ENCODE measurements around the gene NR2E1. TPM values are rescaled to one million over a fixed set of nuclear protein-coding genes. Genes with fewer than 3 reads are reported as not detected.

Gene NR2E1
- total RNA-seq, 2 experiments from 2014 or later = not detected

DNA sequence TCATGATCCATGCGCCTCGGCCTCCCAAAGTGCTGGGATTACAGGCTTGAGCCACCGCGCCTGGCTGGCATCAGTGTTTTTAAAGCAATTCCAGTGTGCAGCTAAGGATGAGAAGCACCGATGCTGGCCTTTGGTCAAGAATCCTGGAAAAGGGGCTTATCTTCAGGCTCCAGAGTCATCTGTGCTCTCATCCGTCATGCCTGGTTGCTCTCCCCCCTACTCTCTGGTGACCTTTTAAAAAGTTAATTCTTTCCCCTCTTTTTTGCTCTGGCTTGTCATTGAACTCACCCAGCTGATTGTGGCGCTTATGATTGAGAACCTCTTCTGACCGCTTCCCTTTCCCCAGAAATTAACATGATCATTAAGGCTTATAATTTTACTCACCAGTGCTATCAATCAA lies 28.7 kb downstream of the NR2E1 start:
- ChIA-PET CTCF (no interaction called here), POLR2A (no interaction called here)

DNA sequence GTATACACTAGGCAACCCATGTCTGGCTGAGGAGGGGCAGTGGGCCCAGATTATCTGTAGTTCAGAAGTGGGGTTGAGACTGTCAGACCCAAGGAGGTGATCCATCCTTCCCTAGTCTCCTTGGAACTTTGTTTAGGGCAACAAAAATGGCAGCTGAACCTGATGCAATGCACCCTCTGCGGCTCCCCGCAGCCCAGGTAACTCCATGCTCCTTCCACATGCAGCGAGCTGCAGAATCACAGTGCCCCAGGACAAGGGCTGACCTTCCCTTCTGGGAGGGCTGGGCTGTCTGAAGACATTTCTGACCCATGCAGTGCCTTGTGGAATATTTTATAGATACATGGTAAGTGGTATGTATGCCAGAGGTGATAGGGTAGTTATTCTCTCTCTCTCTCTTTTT lies 29.4 kb downstream of the NR2E1 start:
- ChIA-PET CTCF (no interaction called here), POLR2A (no interaction called here)

DNA sequence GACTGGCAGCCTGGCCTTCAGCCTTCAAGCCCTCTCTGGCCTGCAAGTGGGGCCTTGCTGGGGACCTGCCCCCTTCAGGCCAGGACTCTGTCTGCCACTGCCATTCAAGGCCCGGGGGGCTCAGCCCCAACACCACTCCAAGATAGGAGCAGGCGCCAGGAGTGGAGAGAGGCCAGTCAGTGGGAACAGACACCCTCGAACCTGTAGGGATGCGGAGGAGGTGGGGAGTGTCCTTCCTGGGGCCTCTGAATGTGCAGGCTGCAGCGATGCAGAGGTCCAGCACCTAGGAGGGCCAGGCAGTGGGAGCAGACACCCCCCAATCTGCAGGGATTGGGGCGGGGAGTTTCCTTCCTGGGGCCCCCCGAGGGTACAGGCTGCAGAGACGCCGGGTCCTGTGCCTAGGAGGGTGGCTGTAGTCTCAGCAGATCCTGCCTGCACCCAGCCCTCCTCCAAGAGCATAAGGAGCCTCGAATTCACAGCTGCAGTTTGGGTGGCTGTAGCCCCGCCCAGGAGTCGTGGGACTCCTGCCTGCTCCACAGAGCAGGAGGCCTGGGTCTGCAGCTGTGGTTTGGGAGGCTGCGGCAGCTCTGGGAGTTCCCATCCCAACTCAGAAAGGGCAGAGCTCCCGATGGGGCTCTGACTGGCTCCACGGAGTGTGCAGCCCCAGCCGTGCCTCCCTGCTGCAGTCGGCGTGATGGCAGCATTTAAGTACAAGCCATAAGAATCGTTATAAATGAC lies 33.1 kb downstream of the NR2E1 start:
- POLR2A ChIA-PET = no interaction called here
- CTCF ChIA-PET = no interaction called here

DNA sequence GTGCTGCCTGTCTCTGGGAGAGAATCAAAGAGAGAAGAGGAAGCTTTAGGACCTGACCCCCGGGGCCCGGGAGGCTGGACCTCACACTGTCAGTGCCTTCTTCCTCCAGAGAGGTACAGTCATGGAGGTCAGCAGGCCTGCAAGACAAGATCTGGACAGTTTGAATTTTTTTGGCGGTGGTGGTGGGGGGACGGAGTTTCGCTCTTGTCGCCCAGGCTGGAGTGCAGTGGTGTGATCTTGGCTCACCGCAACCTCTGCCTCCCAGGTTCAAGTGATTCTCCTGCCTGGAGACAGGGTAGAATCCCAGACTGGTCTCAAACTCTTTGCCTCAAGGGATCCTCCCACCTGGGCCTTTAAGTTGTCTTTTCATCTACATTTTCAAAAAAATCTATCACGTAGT lies 34.4 kb downstream of the NR2E1 start:
- ChIA-PET CTCF (no interaction called here), POLR2A (no interaction called here)

DNA sequence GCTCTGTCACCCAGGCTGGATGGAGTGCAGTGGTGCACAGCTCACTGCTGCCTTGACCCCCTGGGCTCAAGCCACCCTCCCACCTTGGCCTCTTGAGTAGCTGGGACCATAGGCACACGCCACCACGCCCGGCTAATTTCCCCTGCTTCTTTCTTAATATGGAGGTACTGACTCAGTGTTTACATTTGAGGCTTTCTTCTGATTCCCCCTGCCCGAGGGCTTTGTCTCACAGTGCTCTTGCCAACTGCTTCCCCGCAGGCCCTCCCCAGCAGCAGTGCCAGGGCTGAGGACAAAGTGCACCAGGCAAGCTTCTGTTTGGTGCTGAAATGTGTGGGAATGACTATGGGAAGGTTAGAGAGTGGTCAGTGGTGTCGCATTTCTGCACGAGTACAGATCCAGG lies 34.8 kb downstream of the NR2E1 start:
- ChIA-PET CTCF (no interaction called here), POLR2A (no interaction called here)

DNA sequence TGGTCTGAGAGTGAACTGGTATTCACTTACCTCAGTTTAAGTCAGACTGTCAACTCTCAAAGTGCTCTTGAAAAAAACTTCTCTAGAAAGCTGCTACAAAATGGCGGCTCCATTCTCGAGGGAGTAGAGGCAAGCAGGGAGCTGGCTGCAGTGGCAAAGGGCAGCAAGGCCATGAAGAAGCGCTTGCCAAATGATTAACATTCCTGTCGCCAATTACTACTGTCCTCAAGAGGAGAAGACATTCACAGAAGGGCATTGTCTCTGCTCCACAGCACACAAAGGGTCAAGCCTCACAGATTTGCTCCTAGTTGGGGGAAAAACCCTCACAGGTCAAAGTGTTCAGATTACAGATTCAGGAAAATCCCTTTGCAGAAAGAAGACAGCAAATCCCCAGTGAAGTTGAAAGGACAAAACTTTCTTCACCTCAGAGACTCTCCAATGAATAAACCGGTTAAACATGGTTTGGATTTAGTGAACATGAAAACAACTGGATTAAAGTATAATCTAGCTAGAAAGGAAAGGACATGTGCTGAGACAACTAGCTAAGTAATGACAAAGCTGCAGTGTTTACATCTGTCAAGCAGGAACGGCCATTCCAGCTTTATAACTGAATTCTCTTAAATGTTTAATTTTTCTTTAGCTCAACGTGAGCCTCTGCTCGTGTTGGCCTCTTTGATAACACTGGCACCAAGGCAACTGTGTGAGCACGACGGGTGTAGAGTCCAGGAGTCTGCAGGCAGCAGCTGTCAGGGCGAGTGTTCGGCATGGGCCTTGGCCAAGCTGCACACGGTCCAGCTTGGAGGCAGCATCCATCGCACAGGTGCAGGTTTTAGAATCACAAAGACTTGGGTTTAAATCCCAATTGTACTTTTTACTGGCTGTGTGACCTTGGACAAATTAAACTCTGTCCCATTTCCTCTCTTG lies 37.6 kb downstream of the NR2E1 start:
- POLR2A ChIA-PET = no interaction called here

DNA sequence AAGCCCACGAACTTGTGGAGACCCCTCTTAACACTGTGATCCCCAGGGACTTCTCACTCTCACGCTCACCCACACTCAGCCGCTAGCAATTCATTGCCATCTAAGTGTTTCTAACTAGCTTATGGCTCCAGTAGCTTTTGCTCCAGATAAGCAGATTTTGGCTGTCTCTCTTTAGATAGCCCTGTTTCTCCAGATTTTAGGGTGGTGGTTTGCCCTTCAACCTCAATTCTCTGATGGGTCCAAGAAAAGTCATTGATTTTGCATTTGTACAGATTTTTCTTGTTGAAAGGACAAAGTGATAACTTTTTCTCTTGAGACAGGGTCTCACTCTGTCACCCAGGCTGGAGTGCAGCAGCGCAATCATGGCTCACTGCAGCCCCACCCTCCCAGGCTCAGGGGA lies 41.2 kb downstream of the NR2E1 start:
- POLR2A ChIA-PET = no interaction called here
- CTCF ChIA-PET = no interaction called here

More for the DNA sequence above, 37.6 kb downstream of the NR2E1 start:
- CTCF ChIA-PET = no interaction called here

DNA sequence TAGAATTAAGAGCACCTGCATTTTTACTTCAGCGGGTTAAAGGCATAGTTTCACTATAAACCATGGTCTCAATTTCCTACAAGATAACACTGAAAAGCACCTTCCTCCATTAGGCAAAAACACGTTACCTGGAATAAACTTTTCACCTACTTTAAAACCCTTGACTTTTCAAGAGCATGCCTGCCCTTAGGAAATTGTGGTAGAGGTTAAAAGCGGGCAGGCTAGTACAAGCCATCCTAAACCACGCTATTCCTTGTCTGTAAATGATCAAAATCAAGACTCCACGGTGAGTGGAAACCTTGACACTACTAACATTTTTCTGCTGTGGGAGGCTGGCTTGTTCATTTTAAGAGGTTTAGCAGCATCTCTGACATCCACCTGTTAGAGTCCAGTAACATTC lies 43.9 kb downstream of the NR2E1 start:
- ChIA-PET POLR2A (no interaction called here), CTCF (no interaction called here)

DNA sequence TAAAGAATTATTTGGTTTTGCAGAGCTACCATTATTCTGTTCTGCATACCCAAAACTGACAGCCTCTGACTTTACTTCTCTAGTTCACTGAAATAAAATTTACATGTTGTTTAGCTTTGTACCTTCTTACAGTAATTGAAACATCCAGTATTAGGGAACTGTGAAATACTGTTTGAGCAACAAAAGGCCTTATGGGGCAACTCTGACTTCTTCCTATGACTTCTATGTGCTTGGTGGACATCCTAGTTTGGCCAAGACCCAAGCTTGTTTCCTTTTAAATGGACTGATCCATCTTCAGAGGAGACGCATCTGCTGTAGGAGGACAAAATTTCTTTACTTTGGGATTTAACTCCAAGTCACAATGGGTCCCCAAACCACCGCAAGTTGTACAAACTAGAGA lies 44.7 kb downstream of the NR2E1 start:
- POLR2A ChIA-PET = no interaction called here
- CTCF ChIA-PET = no interaction called here

DNA sequence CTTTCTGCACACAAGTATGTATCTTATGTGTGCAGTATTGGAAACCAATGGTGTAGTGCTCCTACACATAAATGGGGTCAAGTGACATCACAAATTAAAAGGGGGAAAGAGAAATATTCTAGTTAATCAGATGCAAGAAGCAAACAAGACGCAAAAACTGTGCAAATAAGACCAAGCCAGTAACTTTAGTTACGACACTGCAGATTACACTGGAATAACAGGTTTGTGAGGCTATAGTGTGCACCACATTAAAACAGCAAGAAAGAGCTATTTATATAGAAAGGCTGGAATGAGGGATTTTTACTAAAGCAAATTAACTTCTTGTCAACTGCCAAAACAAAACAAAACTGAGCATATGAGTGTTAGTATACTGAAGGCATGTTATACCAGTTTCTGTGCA lies 45.8 kb downstream of the NR2E1 start:
- ChIA-PET POLR2A (no interaction called here), CTCF (no interaction called here)

DNA sequence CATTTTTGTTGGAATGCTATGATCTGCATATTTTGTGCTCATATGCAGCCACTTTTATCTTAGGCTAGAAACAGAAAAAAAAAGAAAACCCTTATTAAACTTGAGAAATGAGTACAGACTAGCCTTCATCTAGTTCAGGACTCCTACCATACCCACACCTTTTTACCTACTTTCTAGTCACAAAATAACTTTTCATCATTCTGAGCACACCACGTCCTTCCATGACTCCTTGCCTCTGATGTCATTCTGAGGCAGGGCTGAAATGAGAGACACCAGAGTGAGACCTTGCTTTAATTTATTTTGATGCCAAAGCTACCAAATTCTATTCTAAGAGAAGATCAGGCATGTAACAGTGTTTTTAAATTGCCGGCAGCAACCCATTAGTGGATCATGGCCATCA lies 56.2 kb downstream of the NR2E1 start:
- CTCF ChIA-PET = interaction anchor here (1.1 kb wide), 1 partner anchor 53 kb away, joined by 3 read pairs; no protein-coding TSS in a partner anchor
- POLR2A ChIA-PET = no interaction called here

DNA sequence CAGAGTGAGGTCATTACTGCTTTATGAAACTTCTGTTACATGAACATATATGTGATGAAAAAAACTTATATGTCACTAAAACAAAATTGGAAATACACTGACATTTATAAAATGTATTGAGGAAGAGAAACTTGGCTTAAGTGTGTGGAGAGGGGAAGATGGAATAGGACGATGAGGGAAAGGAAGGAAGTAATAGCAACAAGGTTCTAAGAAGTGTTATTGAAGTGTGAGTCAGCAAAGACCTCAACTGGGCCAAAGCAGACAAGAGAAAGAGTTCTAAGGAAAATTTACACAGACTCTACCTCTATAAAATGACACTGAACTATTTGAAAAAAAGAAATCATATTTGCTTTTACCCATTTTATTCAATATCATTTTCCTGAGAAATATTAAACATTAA lies 56.7 kb downstream of the NR2E1 start:
- ChIA-PET CTCF (no interaction called here), POLR2A (no interaction called here)

DNA sequence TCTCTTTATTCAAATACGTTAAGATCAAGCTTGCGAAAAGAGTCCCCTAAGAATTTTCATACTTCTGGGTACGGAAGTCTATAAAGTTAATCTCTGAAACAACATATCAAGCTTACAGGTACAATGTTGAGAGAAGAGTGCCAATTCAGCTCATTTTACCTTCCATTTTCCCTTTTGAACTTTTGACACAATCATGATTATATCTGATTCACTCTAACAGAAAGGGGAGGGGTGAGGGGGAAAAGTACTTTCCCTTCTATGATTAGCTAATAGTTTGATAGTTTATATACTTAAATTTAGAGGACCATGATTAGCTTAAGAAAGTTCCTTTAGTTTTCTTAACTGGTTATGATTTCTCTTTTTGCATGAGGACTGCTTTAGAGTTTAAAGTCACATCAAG lies 61.5 kb downstream of the NR2E1 start:
- CTCF ChIA-PET = no interaction called here
- POLR2A ChIA-PET = no interaction called here

DNA sequence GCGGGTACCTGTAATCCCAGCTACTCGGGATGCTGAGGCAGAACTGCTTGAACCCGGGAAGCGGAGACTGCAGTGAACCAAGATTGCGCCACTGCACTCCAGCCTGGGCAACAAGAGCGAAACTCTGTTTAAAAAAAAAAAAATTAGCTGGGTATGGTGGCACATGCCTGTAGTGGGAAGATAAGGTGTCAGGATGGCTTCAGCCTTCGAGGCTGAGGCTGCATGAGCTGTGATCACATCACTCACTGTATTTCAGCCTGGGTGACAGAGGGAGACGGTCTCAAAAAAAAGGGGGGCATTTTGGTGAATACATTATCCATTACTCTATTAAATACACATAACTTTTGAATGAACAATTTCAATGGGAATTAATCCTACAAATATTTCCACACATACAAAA lies 62.6 kb downstream of the NR2E1 start:
- CTCF ChIA-PET = no interaction called here
- POLR2A ChIA-PET = no interaction called here

DNA sequence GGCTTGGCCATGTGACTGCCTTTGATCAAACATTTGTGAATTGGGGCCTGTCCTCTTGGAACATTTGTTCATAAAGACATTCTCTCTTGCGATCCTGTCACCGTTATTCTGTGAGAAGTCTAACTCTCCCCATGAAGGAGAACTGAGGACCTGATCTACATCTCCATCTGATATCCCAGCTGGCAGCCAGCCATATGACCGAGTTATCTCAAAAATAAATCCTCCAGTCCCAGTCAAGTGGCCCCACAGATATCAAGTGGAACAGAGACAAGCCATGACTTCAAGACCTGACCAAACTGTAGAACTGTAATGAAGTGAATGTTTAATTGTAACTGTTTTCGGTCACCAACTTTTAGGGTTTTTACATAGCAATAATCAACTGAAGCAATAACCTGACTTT lies 69.3 kb downstream of the NR2E1 start:
- POLR2A ChIA-PET = no interaction called here
- CTCF ChIA-PET = no interaction called here

DNA sequence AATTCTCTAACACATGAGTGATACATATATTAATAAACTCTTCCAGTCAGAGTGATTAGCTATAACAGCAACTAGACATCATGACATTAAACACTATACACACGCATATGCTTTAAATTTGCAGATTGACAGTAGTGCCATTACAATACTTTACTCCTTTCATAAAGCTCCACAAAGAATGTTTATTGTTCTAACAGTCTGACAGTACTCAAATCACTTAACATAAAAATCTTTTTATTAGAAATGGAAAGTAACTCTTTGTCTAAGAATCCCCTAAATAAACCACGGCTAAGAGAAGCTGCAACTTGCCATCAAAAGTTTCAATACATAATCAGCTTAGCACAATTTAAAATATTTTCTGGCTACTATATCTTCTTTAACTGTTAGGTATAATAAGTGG lies 71.0 kb downstream of the NR2E1 start:
- ChIA-PET CTCF (no interaction called here), POLR2A (no interaction called here)

DNA sequence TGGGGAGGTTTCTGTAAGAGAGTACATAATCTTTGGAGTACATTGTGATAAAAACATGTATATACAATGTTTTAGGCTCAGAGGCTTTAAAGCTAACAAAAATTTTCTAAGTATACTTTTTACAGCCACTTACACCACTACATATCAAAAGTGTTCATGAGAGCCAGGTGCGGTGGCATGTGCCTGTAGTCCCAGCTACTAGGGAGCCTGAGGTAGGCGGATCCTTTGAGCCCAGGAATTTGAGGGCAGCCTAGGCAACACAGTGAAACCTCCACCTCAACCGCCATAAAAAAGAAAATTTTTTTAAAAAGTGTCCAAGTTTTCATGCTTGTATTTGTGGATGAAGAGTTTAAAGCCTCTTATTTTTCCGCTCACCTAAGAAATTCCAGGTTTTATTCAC lies 72.5 kb downstream of the NR2E1 start:
- CTCF ChIA-PET = no interaction called here

More for the DNA sequence above, 72.5 kb downstream of the NR2E1 start:
- POLR2A ChIA-PET = no interaction called here

Other genes with a start within 250 kb of the NR2E1 start
- 10 to 100 TPM; 80.7 to 82.6 TPM for gene SEC63, start 207.8 kb upstream of the NR2E1 start, total RNA-seq
- gene OSTM1, start 91.3 kb upstream of the NR2E1 start, total RNA-seq = 10 to 100 TPM; 18.9 to 21.9 TPM
- gene SNX3, start 95.0 kb downstream of the NR2E1 start, total RNA-seq = 10 to 100 TPM; 85.5 to 85.6 TPM
- gene AFG1L, start 129.0 kb downstream of the NR2E1 start, total RNA-seq = 1 to 10 TPM; 5.1 TPM

All from activated CD8-positive, alpha-beta memory T cell treated with anti-CD3 and anti-CD28 coated beads for 36 hours (primary cell).